Esophagus muscularis mucosa (tissue), 4 donors: ENCODE results near the gene CD14. TPM values are rescaled to one million over a fixed set of nuclear protein-coding genes. Genes with fewer than 3 reads are reported as not detected.

Experiments
- DNase-seq: peaks from one replicate; pipeline ENCODE4 v3.0.0-alpha.2; 2017; ENCODE audit errors: extremely low spot score
- H3K27ac ChIP-seq, 4 donors: fragments of 200-600 bp; sonication (generic); replicated peaks in 1 of 4; 1 replicate in 3 of 4; 2 replicates in 1 of 4; pipeline ENCODE4 v1.5.1; 2016 to 2019; ENCODE audit warnings: mild to moderate bottlenecking in 1 of 4
- H3K27me3 ChIP-seq, 4 donors: fragments of 200-600 bp; sonication (generic); one replicate each; pipeline versions ENCODE4 v1.5.1 to v1.6.0; 2016 to 2019
- H3K36me3 ChIP-seq, 4 donors: fragments of 200-600 bp; sonication (generic); one replicate each; pipeline ENCODE4 v1.5.1; 2016 to 2019
- H3K4me1 ChIP-seq, 4 donors: fragments of 200-600 bp; sonication (generic); one replicate each; pipeline ENCODE4 v1.5.1; 2016 to 2019
- H3K4me3 ChIP-seq, 4 donors: fragments of 200-600 bp; sonication (generic); 1 replicate in 2 of 4; 2 replicates in 2 of 4; pipeline ENCODE4 v1.5.1; 2016 to 2019; ENCODE audit warnings: mild to moderate bottlenecking in 4 of 4, moderate library complexity in 1 of 4
- H3K9me3 ChIP-seq, 4 donors: fragments of 200-600 bp; sonication (generic); 1 replicate in 3 of 4; 2 replicates in 1 of 4; pipeline ENCODE4 v1.5.1; 2016 to 2019
- EP300 ChIP-seq: sonication (generic); formaldehyde crosslinking; IDR thresholded peaks from one replicate; pipeline ENCODE4 v1.6.1; 2017; ENCODE audit warnings: antibody characterized with exemption
- POLR2A ChIP-seq: fragments of 450-650 bp; IDR thresholded peaks from one replicate; pipeline ENCODE4 v1.6.1; 2017; ENCODE audit warnings: antibody characterized with exemption, moderate library complexity, mild to moderate bottlenecking, low read depth
- POLR2AphosphoS5 ChIP-seq, 2 donors: sonication (generic); formaldehyde crosslinking; IDR thresholded peaks; one replicate each; pipeline ENCODE4 v1.6.1; 2017; ENCODE audit warnings: antibody characterized with exemption in 2 of 2
- WGBS: methylation state at CpG from one replicate; pipeline ENCODE4 v1.1.5; 2018; 5-methylcytosine and 5-hydroxymethylcytosine counted together
- intact Hi-C: fragments of 100-400 bp; cut with DNase I; formaldehyde crosslinking; loops from one replicate; pipeline ENCODE4 v1.15.1; 2023
- total RNA-seq, 4 donors: library from RNA; depleted of rRNA; stranded (reverse); fragments of >200 nt; gene quantifications; one replicate each; pipeline versions ENCODE4 v1.1.0 to v1.2.1, GENCODE V29; 2016
- TF ChIP-seq, protein P1 (sequence below), 3 experiments: fragments of 200-600 bp in 2 of 3; fragments of 450-650 bp in 1 of 3; sonication (generic) in 2 of 3; IDR thresholded peaks; one replicate each; pipeline ENCODE4 v1.5.1; 2017 to 2019; ENCODE audit warnings: antibody characterized with exemption in 3 of 3, mild to moderate bottlenecking in 2 of 3, moderate library complexity in 1 of 3

CD14 gene
- total RNA-seq, 4 donors from 2014 or later: 34.9 to 125 (median 56.1) TPM

GRCh38 chr5:140591747-140592372 is 41.1 kb downstream of the CD14 start:
- no peak for DNase-seq
- Histone ChIP-seq H3K4me1 (peaks cover 0 to 16% (median 7%) of the 10 kb centered on the region in 4 donors), H3K9me3 (no peaks in the 10 kb centered on the region), H3K27me3 (peaks cover 0 to 5% (median 0%) of the 10 kb centered on the region in 4 donors), H3K27ac (peak overlapping the region in 1 of 4 donors; percentile 22), H3K4me3 (no peak overlapping the region), H3K36me3 (no peaks in the 10 kb centered on the region)
- 81% methylated on average over 5 of the region's 5 CpGs for WGBS
- intact Hi-C loops: no loop called here
- TF ChIP-seq POLR2A (no peak), POLR2AphosphoS5 (IDR thresholded peaks at IDR 0.05) (no peak), EP300 (no peak)
- TF ChIP-seq, protein P1, sequence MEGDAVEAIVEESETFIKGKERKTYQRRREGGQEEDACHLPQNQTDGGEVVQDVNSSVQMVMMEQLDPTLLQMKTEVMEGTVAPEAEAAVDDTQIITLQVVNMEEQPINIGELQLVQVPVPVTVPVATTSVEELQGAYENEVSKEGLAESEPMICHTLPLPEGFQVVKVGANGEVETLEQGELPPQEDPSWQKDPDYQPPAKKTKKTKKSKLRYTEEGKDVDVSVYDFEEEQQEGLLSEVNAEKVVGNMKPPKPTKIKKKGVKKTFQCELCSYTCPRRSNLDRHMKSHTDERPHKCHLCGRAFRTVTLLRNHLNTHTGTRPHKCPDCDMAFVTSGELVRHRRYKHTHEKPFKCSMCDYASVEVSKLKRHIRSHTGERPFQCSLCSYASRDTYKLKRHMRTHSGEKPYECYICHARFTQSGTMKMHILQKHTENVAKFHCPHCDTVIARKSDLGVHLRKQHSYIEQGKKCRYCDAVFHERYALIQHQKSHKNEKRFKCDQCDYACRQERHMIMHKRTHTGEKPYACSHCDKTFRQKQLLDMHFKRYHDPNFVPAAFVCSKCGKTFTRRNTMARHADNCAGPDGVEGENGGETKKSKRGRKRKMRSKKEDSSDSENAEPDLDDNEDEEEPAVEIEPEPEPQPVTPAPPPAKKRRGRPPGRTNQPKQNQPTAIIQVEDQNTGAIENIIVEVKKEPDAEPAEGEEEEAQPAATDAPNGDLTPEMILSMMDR (IDR thresholded peaks at IDR 0.05): no peak

GRCh38 chr5:140590861-140591260 is 42.1 kb downstream of the CD14 start:
- intact Hi-C loops: no loop called here
- WGBS: 87% methylated on average over 3 of the region's 7 CpGs
- H3K27ac ChIP-seq: no peak overlapping the region
- H3K36me3 ChIP-seq: no peaks in the 10 kb centered on the region
- H3K4me1 ChIP-seq: peaks cover 0 to 11% (median 5%) of the 10 kb centered on the region in 4 donors
- H3K27me3 ChIP-seq: peaks cover 0 to 5% (median 0%) of the 10 kb centered on the region in 4 donors
- DNase-seq: no peak
- TF ChIP-seq POLR2A (no peak), POLR2AphosphoS5 (IDR thresholded peaks at IDR 0.05) (no peak)
- TF ChIP-seq, protein P1 (IDR thresholded peaks at IDR 0.05): no peak
- no peak overlapping the region for H3K4me3 ChIP-seq
- no peaks in the 10 kb centered on the region for H3K9me3 ChIP-seq

DNA sequence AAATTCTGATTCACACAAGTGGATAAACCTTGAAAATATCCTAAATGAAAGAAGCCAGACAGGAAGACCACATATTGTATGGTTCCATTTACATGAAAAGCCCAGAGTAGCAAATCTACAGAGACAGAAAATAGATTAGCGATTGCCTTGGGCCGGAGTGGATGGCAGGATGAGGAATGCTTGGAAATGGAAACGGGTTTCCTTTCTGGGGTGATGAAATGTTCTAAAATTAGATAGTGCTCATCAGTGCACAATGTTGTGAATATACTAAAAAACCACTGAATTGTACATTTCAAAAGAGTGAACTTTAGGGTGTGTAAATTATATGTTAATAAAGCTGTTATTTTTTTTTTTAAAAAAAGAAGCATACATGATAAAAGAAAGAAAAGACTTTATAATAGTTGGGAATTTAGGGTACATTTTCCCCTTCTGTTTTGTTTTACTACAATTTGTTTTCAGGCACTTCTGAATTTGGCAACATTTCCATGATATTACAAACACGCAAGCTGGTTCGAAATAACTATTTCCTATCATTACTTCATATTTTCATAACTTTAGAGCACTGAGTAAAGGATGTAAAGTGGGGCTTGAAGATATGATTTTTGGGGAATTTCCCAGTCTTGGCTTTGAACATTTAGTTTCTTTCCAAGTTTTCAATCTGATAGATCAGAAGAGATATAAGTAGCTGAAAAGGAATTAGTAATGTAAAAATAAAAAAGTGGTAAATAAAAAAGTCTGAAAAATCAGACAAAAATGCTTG is 44.5 kb downstream of the CD14 start:
- no peaks in the 10 kb centered on the region for H3K9me3 ChIP-seq
- peak overlapping the region in 3 of 4 donors; percentile 10 to 48 (median 30) for H3K27ac ChIP-seq
- no peak overlapping the region for H3K4me3 ChIP-seq
- no peaks in the 10 kb centered on the region for H3K27me3 ChIP-seq
- TF ChIP-seq, protein P1 (IDR thresholded peaks at IDR 0.05): no peak
- no peak for TF ChIP-seq POLR2AphosphoS5 (IDR thresholded peaks at IDR 0.05)
- TF ChIP-seq POLR2A: no peak
- no peak for TF ChIP-seq EP300
- peaks cover 0 to 5% (median 5%) of the 10 kb centered on the region in 4 donors for H3K4me1 ChIP-seq
- no peaks in the 10 kb centered on the region for H3K36me3 ChIP-seq
- no peak for DNase-seq
- 54% methylated on average over 5 of the region's 5 CpGs for WGBS
- intact Hi-C loops: no loop called here

DNA sequence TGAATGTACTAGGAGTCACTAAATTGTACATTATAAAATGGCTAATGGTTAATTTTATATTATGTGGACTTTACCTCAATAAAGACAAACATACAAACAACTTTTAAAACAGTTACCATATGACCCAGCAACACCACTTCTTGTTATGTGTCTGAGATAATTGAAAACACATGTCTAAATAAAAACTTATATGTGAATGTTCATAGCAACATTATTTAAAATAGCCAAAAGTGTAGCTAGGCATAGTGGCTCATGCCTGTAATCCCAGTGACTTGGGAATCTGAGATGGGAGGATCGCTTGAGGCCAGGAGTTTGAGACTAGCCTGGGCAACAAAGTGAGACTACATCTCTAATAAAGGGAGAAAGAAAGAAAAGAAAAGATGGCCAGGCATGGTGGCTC is 45.5 kb downstream of the CD14 start:
- TF ChIP-seq EP300 (no peak), POLR2AphosphoS5 (IDR thresholded peaks at IDR 0.05) (no peak), POLR2A (no peak)
- TF ChIP-seq, protein P1 (IDR thresholded peaks at IDR 0.05): no peak
- intact Hi-C loops: no loop called here
- Histone ChIP-seq H3K27me3 (no peaks in the 10 kb centered on the region), H3K4me1 (peaks cover 0 to 5% (median 5%) of the 10 kb centered on the region in 4 donors), H3K4me3 (no peak overlapping the region), H3K9me3 (peaks cover 0 to 7% (median 3%) of the 10 kb centered on the region in 4 donors), H3K36me3 (no peaks in the 10 kb centered on the region), H3K27ac (no peak overlapping the region)
- DNase-seq: no peak
- 92% methylated on average over 1 of the region's 1 CpG for WGBS

Other genes starting within 250 kb of the CD14 start
- gene ANKHD1, start 231.3 kb downstream of the CD14 start, total RNA-seq: 10 to 100 TPM; 58.3 to 94.3 (median 62.2) TPM
- 10 to 100 TPM in 1 of 4 donors, 1 to 10 TPM in 3; 7.8 to 25.3 (median 9.2) TPM for gene EIF4EBP3, start 85.5 kb downstream of the CD14 start, total RNA-seq
- 10 to 100 TPM; 17.4 to 29.2 (median 24.7) TPM for gene SRA1, start 75.7 kb downstream of the CD14 start, total RNA-seq
- 10 to 100 TPM in 3 of 4 donors, 1 to 10 TPM in 1; 6.8 to 12.5 (median 11.8) TPM for gene APBB3, start 68.6 kb downstream of the CD14 start, total RNA-seq
- gene SLC35A4, start 68.3 kb downstream of the CD14 start, total RNA-seq: 10 to 100 TPM; 27.8 to 45.1 (median 36.6) TPM
- gene TMCO6, start 6.3 kb upstream of the CD14 start, total RNA-seq: 10 to 100 TPM; 14.0 to 41.4 (median 22.2) TPM
- gene NDUFA2, start 14.5 kb upstream of the CD14 start, total RNA-seq: 10 to 100 TPM; 52.3 to 63.3 (median 57.4) TPM
- gene IK, start 14.7 kb upstream of the CD14 start, total RNA-seq: 100 to 1,000 TPM in 3 of 4 donors, 10 to 100 TPM in 1; 98.7 to 159 (median 148) TPM
- gene WDR55, start 31.7 kb upstream of the CD14 start, total RNA-seq: 10 to 100 TPM; 17.7 to 23.8 (median 20.6) TPM
- gene DND1, start 40.4 kb upstream of the CD14 start, total RNA-seq: under 1 TPM in 3 of 4 donors, not detected in 1; 0.46 to 0.83 (median 0.66) TPM
- 10 to 100 TPM; 45.7 to 68.7 (median 59.9) TPM for gene HARS1, start 58.2 kb upstream of the CD14 start, total RNA-seq
- 10 to 100 TPM; 19.1 to 22.2 (median 19.2) TPM for gene HARS2, start 58.3 kb upstream of the CD14 start, total RNA-seq
- 10 to 100 TPM; 30.8 to 45.1 (median 38.0) TPM for gene ZMAT2, start 67.3 kb upstream of the CD14 start, total RNA-seq
- gene PCDHA1, start 153.0 kb upstream of the CD14 start, total RNA-seq: not detected
- gene PCDHA2, start 161.7 kb upstream of the CD14 start, total RNA-seq: under 1 TPM in 3 of 4 donors, not detected in 1; 0.13 to 0.42 (median 0.34) TPM
- 1 to 10 TPM in 3 of 4 donors, under 1 TPM in 1; 0.17 to 1.9 (median 1.2) TPM for gene PCDHA3, start 167.9 kb upstream of the CD14 start, total RNA-seq
- gene PCDHA4, start 173.9 kb upstream of the CD14 start, total RNA-seq: 1 to 10 TPM in 1 of 4 donors, under 1 TPM in 3; 0.45 to 1.1 (median 0.66) TPM
- under 1 TPM; 0.17 to 0.69 (median 0.30) TPM for gene PCDHA5, start 188.4 kb upstream of the CD14 start, total RNA-seq
- under 1 TPM; 0.33 to 0.97 (median 0.76) TPM for gene PCDHA6, start 194.8 kb upstream of the CD14 start, total RNA-seq
- 1 to 10 TPM in 1 of 4 donors, under 1 TPM in 3; 0.17 to 1.0 (median 0.37) TPM for gene PCDHA7, start 201.1 kb upstream of the CD14 start, total RNA-seq
- under 1 TPM in 2 of 4 donors, not detected in 2; 0.29 to 0.83 TPM for gene PCDHA8, start 208.0 kb upstream of the CD14 start, total RNA-seq
- gene PCDHA9, start 215.2 kb upstream of the CD14 start, total RNA-seq: under 1 TPM; under 0.01 to 0.42 (median 0.15) TPM
- 1 to 10 TPM in 2 of 4 donors, under 1 TPM in 2; 0.33 to 1.6 (median 1.0) TPM for gene PCDHA10, start 222.7 kb upstream of the CD14 start, total RNA-seq
- gene PCDHA11, start 235.8 kb upstream of the CD14 start, total RNA-seq: under 1 TPM; 0.17 to 0.69 (median 0.34) TPM
- 1 to 10 TPM in 3 of 4 donors, under 1 TPM in 1; 0.66 to 4.8 (median 2.5) TPM for gene PCDHA12, start 242.1 kb upstream of the CD14 start, total RNA-seq
- 1 to 10 TPM in 1 of 4 donors, under 1 TPM in 3; 0.39 to 2.1 (median 0.76) TPM for gene PCDHA13, start 248.9 kb upstream of the CD14 start, total RNA-seq